Measurements from ENCODE around the gene NECTIN2.

GRCh38 chr19:44903602-44904425 is 57.7 kb downstream of the NECTIN2 start:
- TF ChIP-seq L3MBTL2 (conservative IDR thresholded peaks at IDR 0.05) (no peak), ELF4 (IDR thresholded peaks at IDR 0.05) (no peak), FOXA1 (IDR thresholded peaks at IDR 0.05) (no peak)
